Effector CD4-positive, alpha-beta T cell (primary cell): ENCODE data around the gene FADS3.
A peak's percentile ranks its signal among the peaks of the same experiment; 100 is the strongest.

Experiments used
- DNase-seq: peaks from one replicate; pipeline ENCODE4 v3.0.0-alpha.2; 2020
- total RNA-seq: gene quantifications from one replicate; lab custom pipeline; 2026; lab: John Stamatoyannopoulos, UW

The FADS3 gene, protein sequence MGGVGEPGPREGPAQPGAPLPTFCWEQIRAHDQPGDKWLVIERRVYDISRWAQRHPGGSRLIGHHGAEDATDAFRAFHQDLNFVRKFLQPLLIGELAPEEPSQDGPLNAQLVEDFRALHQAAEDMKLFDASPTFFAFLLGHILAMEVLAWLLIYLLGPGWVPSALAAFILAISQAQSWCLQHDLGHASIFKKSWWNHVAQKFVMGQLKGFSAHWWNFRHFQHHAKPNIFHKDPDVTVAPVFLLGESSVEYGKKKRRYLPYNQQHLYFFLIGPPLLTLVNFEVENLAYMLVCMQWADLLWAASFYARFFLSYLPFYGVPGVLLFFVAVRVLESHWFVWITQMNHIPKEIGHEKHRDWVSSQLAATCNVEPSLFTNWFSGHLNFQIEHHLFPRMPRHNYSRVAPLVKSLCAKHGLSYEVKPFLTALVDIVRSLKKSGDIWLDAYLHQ
- total RNA-seq = 5.1 reads per million, percentile 20 among the genes with 10 or more reads in this experiment

DNA sequence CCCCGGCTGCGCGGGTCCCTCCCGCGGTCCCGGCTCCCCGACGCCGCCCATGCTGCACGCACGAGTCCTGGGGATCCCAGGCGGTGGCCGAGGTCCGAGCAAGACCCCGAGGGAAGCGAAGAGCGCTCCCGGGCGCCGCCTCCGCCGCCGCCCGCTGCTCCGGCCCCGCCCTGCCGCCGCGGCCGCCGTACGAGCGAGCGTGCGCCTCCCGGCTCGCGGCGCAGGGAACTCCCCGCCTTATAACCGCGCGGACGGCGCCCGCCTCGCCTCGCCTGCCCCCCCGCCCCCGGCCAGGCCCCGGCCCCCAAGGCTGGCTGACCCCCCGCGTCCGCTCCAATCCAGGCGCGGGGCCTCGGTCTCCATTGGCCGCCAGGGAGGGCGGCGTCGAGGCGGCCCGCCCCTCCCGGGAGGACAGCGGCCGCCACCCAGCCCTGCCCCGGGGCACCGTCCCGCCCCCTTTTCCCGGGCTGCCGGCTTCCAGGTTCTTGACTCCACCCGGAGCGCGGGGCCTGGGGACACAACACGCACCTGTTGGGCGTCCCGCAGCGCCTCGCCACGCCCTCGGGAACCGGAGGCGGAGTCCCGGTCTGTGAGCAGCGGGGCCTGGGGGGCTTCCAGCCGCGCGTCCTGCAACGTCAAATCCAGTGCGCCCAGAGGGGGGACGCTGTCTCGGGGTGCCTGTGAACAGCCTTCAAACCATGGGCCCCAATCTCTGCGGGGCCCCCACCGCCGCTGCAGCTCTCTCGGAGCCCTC lies at the start of gene FADS3:
FADS3 (minus strand) TSS at position 215 of the 754 bp plus-strand sequence; CDS start at position 51, 164 bp downstream.
- DNase-seq = peak; percentile 54

DNA sequence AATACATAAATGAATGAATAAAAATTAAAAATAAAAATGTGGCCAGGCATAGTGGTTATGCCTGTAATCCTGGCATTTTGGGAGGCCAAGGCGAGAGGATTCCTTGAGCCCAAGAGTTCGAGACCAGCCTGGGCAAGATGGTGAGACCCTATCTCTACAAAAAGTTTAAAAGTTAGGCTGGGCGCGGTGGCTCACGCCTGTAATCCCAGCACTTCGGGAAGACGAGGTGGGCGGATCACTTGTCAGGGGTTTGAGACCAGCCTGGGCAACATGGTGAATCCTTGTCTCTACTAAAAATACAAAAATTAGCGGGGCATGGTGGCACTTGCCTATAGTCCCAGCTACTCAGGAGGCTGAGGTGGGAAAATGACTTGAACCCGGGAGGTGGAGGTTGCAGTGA lies 49.1 kb upstream of the FADS3 start:
- no peak for DNase-seq

DNA sequence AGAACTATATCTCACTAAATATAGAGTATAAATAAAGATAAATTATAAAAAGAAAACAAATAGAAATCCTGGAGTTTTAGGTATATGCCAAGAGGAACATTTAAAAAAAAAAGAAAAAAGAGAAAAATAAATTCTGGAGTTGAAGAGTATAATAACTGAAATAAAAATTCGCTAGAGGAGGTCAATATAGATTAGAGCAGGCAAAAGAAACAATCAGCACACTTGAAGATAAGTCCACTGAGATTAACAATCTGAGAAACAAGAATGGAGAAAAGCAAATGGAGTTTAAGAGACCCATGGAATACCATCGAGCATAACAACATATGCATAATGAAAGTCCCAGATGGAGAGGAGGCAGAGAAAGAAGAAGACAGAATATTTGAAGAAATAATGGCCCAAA lies 44.5 kb upstream of the FADS3 start:
- DNase-seq = no peak

DNA sequence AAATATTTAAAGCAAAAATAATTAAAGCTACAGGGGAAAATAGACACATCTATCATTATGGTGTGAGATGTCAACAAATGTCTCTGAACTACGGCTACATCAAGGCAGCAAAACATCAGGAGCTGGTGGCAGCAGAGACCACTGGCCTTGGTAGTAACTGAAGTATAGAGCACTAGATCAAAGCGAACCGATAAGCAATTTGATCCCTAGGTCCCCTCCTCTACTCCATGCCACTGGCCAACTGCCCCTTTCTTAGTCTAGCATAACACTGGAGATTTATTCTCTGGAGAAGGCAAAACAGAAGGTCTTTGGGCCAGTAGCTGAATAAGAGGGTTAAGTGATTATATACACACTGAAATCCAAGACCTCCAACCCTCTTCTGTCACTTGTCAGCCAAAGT lies 39.6 kb upstream of the FADS3 start:
- DNase-seq = no peak

DNA sequence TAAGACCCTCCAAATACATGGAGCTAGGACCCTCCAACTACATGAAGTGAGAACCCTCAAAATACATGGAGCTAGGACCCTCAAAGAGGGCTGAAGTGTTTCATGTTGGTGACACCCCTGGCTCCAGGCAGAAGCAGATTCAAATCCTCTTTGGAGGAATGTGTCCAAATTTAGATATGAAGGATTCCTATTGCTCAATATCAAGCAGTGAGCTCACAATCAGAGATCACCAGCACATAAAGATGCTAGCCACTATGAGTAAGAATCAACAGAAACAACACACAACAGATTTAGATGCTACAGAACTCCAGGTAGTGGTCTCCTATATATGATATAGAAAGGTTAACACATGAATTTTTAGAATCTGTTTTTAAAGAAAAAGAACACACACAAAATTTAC lies 37.3 kb upstream of the FADS3 start:
- no peak for DNase-seq

DNA sequence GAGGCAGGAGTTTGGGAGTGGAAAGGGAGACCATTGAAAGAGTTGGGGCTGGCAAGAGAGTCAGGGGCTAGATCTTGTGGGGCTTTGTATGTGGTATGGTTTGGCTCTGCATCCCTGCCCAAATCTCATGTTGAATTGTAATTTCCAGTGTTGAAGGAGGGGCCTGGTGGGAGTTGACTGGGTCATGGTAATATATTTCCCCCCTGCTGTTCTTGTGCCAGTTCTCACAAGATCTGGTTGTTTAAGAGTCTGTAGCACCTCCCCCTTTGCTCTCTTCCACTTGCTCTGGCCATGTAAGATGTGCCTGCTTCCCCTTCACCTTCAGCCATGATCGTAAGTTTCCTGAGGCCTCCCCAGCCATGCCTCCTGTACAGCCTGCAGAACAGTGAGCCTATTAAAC lies 36.2 kb upstream of the FADS3 start:
- DNase-seq = no peak

DNA sequence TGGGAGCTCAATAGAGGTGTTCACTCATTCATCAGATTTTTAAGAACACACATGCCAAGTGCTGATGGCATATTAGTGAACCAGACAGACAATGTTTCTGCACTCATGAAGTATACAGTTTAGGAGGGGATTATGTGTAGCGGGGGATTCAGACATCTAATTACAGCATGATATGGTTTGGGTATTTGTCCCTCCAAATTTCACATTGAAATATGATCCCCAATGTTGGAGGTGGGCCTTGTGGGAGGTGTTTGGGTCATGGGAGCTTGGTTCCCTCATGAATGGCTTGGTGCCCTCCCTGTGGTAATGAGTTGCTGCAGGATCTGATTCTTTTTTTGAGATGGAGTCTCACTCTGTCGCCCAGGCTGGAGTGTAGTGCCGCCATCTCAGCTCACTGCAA lies 34.9 kb upstream of the FADS3 start:
- DNase-seq = no peak

DNA sequence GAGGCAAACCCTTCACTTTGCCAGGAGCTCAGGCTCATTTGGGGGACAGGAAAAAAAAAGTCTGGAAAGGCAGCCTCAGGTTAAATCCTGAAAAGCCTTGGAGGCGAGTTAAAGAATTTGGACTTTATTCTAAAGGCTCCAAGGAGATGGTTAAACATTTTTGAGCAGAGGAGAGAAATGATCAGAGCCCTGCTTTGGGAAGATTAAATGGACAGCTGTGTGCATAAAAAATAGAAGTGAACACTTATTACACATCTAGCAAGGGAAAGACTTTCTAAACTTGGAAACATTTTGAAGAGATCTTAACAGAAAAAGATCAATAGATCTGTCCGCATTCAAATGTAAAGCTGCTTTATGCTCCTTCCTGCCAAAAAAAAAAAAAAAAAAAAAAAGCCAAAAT lies 34.4 kb upstream of the FADS3 start:
- no peak for DNase-seq

DNA sequence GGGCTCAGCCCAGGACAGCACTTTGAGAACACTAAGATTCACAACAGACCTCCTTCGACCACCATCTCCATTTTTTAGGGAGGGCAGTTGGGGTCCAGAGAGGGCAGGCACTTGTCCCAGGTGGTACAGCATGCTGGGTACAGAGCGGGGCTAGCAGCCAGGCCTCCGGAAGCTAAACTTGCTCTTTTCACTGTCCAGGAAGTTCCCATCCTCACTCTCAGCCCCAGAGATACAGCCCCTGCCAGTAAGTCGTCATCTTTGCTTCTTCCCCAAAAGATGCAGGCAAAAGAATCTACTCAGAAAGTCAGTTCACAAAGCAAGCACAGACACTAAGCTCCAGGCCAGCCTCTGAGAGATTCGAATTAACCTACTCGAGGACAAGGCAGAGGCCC lies 32.7 kb upstream of the FADS3 start:
- DNase-seq = no peak

DNA sequence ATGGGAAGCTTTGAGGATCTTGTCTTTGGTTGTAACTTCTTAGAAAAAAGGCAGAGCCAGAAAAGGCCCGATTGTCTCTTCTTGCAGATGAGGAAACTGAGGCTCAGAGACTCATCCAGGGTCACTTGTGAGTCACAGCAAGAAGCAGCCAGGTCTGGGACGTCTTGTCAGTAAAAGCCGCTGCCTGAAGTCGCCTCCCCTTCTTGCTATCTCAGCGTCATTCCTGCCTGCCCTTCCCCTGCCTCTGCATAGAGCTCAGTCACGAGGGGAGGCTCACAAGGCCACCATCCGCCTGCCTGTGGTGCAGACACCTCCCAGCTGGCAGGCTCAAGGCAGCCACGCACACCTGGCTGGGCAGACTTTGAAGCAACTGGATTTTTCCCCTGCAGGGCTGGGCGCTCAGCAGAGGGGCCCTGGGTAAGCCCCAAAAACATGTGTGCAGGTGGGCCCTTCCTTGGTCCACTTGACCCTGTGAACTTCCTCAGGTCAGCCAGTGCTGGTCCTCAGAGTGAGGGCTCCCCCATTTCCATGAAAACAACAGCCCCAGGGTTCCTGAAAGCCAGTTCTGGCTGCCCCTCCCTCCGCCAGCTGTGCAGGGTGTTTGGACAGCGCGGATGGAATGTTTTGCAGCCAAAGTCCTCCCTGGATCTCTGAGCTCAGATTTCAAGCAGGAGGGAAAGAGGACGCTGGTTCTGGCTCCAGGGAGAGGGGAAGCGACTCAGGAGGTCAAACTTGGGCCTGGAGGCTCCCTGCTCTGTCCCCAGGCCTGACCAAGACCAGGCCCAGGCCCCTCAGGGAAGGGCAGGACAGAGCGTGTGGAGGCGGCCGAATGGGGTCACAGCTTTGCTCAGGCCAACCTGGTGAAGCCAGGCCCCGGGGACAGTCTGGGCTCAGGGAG lies 32.1 kb upstream of the FADS3 start:
- no peak for DNase-seq

DNA sequence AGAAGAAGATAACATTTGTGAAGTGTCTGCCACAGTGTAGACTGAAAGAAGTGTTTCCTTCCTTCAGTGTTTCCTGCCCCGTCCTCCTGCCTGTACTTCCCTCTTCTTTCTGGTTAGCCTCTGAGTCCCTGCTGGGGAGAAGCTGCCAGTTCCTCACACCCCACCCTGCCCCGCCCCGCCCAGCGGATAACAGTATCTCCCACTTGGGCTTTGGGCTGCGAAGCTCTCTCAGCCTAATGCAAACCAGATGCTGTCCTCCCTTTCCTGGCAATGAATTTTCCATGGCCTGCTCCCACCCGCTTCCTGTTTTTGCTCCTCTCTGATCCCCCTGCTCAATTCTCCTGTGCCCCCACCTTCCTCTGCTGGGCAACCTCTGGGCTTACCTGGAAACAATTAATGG lies 31.2 kb upstream of the FADS3 start:
- no peak for DNase-seq

DNA sequence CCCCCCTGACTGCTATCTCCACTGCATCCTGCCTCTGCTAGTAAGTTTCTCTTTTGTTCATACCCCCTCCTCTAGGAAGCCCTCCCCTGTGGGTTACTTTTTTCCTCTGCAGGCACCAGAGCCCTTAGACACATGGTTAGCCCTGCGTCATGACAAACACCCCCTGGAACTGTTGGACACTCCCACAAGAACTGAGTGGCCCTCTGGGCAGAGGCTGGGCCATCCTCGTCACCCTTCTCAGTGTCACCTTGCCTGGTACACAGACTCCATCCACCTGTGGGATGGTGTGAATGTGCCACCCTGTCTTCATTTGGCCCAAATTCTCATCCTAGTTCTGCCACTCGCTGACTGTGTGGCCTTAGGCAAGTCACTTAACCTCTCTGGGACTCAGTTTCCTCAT lies 30.1 kb upstream of the FADS3 start:
- DNase-seq = no peak

DNA sequence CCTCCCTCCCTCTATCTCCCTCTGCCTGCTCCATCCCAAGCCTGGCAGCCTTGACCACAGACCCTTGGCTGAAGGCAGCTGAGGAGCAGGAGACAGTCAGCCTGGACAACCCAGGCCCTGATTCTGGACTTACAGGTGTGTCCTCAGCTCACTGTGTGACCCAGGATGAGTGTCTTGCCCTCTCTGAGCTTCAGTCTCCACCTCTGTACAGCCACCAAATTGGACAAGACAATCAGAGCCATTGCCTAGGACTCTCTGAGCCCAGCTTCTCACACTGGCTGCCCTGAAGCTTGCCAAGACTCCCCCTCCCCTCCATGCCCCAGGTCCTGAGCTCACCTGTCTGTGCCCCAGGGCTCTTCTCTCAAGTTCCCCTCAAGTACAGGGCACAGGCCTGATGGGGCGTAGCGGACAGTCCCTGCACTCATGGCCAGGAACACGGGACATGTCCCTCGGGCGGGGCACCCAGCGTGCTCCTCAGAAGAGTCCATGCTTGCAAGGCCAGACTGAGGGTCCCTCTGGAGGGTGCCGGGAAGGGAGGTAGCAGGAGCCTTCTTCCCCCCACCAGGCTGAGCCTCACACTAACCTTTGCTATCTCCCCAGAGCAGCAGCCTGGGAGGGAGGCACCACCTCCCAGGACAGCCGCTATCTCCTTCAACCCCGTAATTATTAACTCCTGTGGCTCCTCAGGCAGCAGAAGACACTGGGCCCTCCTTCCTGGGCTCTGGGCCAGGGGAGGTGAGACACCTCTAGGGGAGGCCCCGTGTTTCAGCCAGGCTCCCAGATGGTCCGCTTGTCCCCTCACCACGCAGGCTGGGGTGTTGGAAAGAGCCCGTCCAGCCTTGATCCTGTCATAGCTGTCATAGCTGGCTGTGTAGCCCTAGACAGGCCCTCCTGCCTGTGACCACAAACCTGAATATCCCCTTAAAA lies 28.6 kb upstream of the FADS3 start:
- no peak for DNase-seq

DNA sequence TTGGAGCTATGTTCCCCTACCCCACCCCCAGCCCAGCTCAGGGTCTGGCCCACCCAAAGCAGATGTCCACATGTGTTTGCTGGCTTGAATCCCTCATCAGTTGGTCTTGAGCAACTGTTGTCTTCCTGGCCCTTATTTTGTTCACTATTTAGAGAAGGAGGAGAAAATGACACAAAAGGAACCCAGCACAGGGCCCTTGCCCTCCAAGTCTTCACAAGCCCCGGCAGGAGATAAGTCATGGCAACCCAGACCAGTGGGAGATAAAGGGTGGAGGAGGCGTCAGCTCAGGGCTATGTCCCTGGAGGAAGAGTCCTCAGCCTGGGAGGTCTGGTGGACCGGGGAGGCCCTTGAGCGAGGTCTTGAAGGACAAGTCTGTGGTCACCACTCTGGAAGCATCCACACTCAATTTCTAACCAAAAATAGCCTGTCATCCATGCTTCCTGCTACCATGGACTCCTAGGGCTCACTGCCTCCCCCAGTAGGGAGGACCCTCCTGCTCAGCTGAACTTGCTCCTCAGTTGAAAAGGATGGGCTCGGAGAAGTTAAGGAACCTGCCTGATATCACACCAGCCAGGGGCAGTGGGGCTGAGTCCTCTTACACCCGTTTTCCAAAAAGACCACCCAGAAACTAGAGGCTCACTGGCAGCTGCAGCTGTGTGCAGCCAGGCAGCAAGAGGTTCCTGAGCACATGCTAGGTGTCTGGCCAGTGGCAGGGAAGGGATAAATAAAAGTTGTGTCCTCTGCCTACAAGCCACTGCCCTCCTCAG lies 27.8 kb upstream of the FADS3 start:
- DNase-seq = no peak

DNA sequence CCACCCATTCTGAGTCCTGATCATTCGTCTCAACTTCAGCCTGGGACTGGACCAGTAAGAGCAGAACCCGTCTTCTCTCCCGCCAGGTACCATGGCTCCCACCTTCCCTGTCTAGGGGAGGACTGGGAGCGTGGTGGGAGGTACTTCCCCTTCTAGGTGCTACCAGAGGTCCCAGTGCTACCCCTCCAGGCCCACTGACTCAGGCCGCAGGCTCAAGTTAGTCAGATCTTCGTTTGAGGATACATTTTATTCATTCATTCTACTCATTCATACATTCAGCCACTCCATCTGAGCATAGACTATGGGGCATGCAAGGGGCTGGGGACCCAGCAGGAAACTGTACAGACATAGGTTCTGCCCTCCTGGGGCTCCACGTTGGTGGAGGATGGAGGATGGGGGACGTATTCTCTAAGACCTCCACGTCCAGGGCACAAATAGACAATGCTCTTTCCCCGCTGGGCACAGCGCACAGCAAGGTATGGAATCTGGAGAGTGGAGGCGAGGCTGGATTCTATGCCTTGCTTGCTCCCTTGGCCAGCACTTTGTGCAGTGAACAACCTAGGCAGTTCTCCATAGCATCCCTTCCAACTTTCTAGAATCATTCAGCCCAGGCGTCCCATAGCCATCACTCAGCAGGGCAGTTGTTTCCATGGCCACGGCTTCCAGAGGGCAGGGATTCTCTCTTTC lies 27.0 kb upstream of the FADS3 start:
- no peak for DNase-seq

DNA sequence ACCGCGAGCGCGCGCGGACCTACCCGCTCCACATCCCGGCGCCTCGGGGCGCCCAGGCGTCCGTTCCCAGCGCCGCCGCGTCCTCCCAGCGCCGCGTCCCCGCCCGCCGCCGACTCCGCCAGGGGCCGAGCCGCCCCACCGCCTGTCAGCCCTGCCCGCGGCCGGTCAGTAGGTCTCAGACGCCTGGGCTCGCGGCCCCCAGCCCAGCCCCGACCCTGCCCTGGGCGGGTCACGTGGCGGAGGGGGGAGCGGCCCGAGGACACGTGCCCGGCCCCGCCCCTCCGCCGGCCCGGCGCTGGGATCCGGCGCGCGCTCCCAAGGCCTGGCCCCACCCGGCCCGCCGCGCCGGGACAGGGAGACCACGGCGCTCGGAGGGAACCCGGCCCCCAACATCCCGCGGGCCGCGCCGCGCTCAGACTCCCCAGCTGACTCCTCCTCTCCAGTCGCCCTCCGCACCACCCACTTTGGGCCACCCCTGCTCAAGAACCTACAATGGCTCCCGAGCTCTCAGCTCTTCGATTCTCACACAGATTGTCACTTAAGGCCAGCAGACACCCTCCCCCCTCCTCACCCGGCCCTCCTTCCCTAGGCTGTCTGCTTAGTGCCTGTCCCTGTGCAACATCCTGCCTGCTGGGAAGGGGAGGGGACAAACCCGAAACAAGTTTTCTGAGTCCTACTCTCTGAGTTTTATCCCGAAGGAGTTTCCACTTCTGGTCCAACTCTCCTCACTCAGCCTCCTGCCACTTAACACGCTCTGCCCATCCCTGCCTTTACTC lies 26.2 kb upstream of the FADS3 start, which contains the start of gene RAB3IL1:
RAB3IL1 (minus strand) TSS at position 233 of the 776 bp plus-strand sequence; CDS start at position 34, 199 bp downstream.
- no peak for DNase-seq

DNA sequence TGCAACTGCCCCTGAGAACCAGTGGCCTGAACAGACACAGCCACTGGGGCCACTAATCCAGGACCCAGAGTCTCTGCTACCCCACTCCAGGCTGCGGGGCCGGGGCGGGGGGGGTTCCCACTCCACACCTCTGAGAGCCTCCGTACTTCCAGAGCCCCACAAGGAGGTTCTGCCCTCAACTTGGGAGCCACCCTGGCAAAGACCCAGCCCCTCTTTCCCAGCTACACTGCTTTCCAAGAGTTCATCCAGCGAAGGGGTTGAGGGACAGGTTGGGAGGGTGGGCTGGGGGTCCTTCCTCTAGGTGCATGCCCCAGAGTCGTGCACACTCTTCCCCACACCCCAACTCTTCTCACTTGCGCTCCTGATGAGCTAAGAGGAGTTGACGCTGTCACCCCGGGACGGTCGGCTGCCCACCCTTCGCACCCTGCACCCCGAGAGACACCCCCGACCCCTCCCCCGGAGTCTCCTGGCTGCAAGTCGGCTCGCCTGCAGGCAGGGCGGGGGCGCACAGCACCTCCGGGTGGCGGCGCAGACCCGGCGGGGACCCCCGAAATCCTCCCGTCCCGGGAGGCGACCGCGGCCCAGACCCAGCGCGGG lies 25.5 kb upstream of the FADS3 start:
- no peak for DNase-seq

DNA sequence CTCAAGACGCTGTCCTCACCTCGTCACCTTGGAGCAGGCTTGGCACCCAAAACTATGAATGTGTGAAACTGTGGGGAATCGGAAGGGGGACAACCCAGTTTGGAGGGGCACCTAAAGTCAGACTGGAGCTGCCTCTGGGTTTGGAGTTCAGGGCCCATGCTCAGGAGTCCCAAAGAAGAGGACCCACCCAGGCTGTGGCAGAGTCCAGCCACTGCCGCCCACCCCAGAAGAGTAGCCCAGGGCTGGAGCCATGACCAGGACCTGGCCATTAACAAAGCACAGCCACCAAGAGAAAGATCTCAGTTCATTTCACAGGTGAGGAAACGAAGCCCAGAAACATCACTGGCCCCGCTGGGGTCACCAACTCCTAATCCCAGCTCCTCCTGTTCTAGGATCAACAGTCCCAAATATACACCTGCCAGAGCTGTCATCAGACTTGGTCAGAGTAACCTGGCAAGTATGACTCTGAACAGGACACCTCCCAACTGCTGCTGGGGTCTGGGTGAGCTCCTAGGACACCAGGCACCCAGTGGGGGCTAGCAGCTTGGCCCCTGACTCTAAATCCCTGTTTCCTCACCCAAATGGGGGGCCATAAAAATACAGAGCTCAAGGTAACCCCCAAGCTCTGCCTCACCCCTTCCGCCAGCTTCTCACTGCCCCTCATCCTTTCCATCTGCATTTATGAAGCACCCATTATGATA lies 23.3 kb upstream of the FADS3 start:
- DNase-seq = no peak
